ENCODE data around the gene CDC6.

DNA sequence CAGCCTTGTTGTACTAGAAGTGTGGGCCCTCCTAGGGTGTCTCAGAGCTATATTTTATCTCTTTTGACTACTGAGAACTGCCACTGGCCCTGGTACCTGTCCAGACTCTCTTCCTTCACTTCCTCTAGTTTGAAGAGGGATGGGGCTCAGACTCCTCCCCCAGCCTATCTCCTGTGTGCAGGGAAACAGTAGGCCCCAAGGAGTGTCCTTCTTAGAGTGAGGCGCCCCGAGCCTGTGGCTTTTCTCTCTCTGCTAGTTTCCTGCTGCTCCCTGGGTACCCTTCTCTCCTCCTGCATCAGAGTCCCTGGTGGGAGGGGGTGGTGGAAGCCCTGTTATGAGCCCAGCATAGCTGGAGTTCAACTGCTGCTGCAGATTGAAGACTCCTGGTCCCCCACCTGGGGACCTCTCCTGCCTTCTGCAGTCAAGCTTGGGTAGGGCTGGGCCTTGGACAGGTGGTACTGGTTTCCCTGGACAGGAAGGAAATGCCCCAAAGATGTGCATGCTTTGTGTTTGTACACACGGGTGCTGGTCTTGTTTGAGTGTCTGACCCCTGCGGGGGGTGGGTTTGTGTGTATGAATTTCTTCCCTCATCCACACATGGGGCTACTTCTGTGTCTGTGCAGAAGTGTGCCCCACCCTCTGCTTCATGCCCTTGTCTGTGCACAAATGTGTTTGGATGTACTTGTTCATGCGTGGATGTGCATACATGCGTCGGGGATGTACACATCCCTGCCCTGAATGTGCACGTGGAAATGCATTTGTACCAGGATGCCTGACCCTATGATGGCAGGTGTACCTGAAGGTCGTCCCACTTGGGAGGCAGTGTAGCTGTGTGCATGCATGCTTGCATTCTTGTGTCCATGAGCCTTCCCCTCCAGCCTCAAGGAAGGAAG lies 28.2 kb downstream of the CDC6 start:
- TF ChIP-seq, protein P1, sequence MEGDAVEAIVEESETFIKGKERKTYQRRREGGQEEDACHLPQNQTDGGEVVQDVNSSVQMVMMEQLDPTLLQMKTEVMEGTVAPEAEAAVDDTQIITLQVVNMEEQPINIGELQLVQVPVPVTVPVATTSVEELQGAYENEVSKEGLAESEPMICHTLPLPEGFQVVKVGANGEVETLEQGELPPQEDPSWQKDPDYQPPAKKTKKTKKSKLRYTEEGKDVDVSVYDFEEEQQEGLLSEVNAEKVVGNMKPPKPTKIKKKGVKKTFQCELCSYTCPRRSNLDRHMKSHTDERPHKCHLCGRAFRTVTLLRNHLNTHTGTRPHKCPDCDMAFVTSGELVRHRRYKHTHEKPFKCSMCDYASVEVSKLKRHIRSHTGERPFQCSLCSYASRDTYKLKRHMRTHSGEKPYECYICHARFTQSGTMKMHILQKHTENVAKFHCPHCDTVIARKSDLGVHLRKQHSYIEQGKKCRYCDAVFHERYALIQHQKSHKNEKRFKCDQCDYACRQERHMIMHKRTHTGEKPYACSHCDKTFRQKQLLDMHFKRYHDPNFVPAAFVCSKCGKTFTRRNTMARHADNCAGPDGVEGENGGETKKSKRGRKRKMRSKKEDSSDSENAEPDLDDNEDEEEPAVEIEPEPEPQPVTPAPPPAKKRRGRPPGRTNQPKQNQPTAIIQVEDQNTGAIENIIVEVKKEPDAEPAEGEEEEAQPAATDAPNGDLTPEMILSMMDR (IDR thresholded peaks at IDR 0.05): no peak
- TF ChIP-seq POLR2AphosphoS5 (IDR thresholded peaks at IDR 0.05): no peak
